Mammary epithelial cell (primary cell): Measurements from ENCODE around the gene KRT76.

Experiments
- CTCF ChIP-seq, 2 donors: IDR thresholded peaks in 1 of 2; conservative IDR thresholded peaks in 1 of 2; 2 replicates each; pipeline ENCODE4 v1.5.1; 2011 to 2012; ENCODE audit warnings: inconsistent platforms in 2 of 2, low read length in 2 of 2, mild to moderate bottlenecking in 2 of 2, control low read depth in 1 of 2, low read depth in 1 of 2; ENCODE audit not compliant: insufficient read depth in 1 of 2; ENCODE audit errors: extremely low read depth in 1 of 2
- EZH2 ChIP-seq: IDR thresholded peaks from 2 replicates; pipeline ENCODE4 v1.6.1; 2012; ENCODE audit warnings: low read length, inconsistent platforms, borderline replicate concordance

GRCh38 chr12:52726451-52726850 is 50.7 kb downstream of the KRT76 start:
- no peak for TF ChIP-seq CTCF (conservative IDR thresholded peaks at IDR 0.05 in 1 of 2, IDR thresholded peaks at IDR 0.05 in 1 of 2; ENCODE audit: extremely low read depth in 1 of 2, insufficient read depth in 1 of 2, low read depth in 1 of 2, low read length in 2 of 2)
- no peak for TF ChIP-seq EZH2
